Astrocyte of the cerebellum (primary cell): ENCODE measurements around the gene KIFAP3.

Source experiments
- DNase-seq: peaks from one replicate; pipeline ENCODE4 v3.0.0-alpha.2; 2011; ENCODE audit warnings: low read depth
- H3K4me3 ChIP-seq: 2 replicates; pipeline ENCODE4 v1.5.1; 2011; ENCODE audit warnings: mild to moderate bottlenecking, low read depth, low read length, moderate library complexity
- CTCF ChIP-seq: IDR thresholded peaks from 2 replicates; pipeline ENCODE4 v1.5.1; 2012; ENCODE audit warnings: low read length, low read depth, moderate library complexity, mild to moderate bottlenecking; ENCODE audit errors: missing control alignments
- in situ Hi-C: cut with HindIII; loops from 2 replicates; pipeline ENCODE4 v1.10.0; 2017; ENCODE audit warnings: low sequenced_read_pairs

The KIFAP3 gene

GRCh38 chr1:169949139-169949538 lies 125.4 kb downstream of the KIFAP3 start:
- in situ Hi-C loops, result loop anchor here (25.0 kb wide), 1 partner anchor 713 kb away; the partner anchor contains the start of gene PRRX1

GRCh38 chr1:169946206-169946605 lies 128.3 kb downstream of the KIFAP3 start:
- H3K4me3 ChIP-seq, result no peak overlapping the region
- no peak for TF ChIP-seq CTCF
- in situ Hi-C loops, result loop anchor here (25.0 kb wide), 1 partner anchor 716 kb away; the partner anchor contains the start of gene PRRX1
- no peak for DNase-seq

More at GRCh38 chr1:169949139-169949538, 125.4 kb downstream of the KIFAP3 start:
- peak; percentile 26 for DNase-seq
- H3K4me3 ChIP-seq, result no peak overlapping the region
- no peak for TF ChIP-seq CTCF

- no peak for TF ChIP-seq CTCF
- in situ Hi-C loops, result loop anchor here (25.0 kb wide), 1 partner anchor 717 kb away; the partner anchor contains the start of gene PRRX1
- no peak overlapping the region for H3K4me3 ChIP-seq
- no peak for DNase-seq
Measured at GRCh38 chr1:169945181-169945580, 129.3 kb downstream of the KIFAP3 start.

- TF ChIP-seq CTCF, result no peak
- DNase-seq, result no peak
- in situ Hi-C loops, result loop anchor here (25.0 kb wide), 1 partner anchor 718 kb away; the partner anchor contains the start of gene PRRX1
- H3K4me3 ChIP-seq, result no peak overlapping the region
Measured at GRCh38 chr1:169944621-169945020, 129.9 kb downstream of the KIFAP3 start.

GRCh38 chr1:169943963-169944526 lies 130.4 kb downstream of the KIFAP3 start:
- no peak for DNase-seq
- in situ Hi-C loops, result loop anchor here (25.0 kb wide), 1 partner anchor 718 kb away; the partner anchor contains the start of gene PRRX1
- TF ChIP-seq CTCF, result no peak
- no peak overlapping the region for H3K4me3 ChIP-seq

- no peak for TF ChIP-seq CTCF
- in situ Hi-C loops, result loop anchor here (25.0 kb wide), 1 partner anchor 720 kb away; the partner anchor contains the start of gene PRRX1
- DNase-seq, result peak; percentile 42
Measured at GRCh38 chr1:169941982-169942830, 132.3 kb downstream of the KIFAP3 start.

More at GRCh38 chr1:169941982-169942830, 132.3 kb downstream of the KIFAP3 start:
- no peak overlapping the region for H3K4me3 ChIP-seq
